Measurements from ENCODE around the gene FEM1C. TPM values are rescaled to one million over a fixed set of nuclear protein-coding genes. Genes with fewer than 3 reads are reported as not detected.
A peak's percentile ranks its signal among the peaks of the same experiment; 100 is the strongest.

The FEM1C gene, protein sequence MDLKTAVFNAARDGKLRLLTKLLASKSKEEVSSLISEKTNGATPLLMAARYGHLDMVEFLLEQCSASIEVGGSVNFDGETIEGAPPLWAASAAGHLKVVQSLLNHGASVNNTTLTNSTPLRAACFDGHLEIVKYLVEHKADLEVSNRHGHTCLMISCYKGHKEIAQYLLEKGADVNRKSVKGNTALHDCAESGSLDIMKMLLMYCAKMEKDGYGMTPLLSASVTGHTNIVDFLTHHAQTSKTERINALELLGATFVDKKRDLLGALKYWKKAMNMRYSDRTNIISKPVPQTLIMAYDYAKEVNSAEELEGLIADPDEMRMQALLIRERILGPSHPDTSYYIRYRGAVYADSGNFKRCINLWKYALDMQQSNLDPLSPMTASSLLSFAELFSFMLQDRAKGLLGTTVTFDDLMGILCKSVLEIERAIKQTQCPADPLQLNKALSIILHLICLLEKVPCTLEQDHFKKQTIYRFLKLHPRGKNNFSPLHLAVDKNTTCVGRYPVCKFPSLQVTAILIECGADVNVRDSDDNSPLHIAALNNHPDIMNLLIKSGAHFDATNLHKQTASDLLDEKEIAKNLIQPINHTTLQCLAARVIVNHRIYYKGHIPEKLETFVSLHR
- polyA plus RNA-seq (15.1 and 16.4 TPM in 2 replicates), polyA minus RNA-seq (54.5 and 63.6 TPM in 2 replicates)

DNA sequence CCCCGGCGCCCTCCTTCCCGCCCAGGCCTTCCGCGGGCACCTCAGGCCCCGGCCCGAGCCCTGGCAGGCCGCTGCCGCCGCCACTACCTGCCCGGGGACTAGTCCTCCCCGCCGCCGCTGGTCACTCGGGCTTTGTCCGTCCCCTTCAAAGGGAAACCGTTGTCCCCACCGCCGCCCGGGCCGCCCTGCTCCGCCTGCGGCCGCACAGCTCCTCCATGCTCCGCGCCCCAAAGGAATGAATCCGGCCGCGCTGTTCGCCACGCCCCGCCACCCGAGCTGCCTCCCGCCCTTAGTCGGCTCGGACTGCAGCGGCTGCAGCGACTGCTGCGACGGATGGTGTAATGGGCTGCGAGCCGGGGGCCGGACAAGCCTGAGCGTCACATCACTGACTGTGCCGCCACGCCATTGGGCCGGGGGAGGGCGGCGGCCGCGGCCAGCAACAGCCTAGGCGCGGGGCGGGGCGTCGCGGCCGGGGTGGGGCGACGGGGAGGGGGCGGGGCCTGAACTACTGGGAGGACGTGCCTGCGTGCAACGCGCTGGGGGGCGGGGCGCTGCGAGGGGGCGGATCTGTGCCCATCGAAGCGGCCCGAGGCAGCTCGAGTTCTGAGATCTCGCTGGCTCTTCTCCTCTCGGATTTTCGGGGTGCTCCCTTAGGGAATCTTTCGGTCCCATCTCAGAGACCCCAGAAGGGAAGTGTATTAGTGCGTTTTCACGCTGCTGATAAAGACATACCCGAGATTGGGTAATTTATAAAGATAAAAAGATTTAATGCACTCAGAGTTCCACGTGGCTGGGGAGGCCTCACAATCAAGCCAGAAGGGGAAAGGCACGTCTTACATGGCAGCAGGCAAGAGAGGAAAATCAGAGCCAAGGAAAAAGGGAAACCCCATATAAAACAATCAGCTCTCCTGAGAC is at the start of gene FEM1C:
TSS of gene FEM1C (minus strand) at position 340 of the 915 bp plus-strand sequence. CDS start 1,282 bp downstream, outside the sequence.
- peak within 1 kb of the TSS; percentile 88 for H3K4me3 ChIP-seq (ENCODE audit: low read length)
- no peaks in the 10 kb centered on the region for H3K9me2 ChIP-seq (ENCODE audit: insufficient read depth, low read length)
- H2AFZ ChIP-seq (ENCODE audit: low read depth, low read length): peak within 1 kb of the TSS; percentile 83
- peak within 1 kb of the TSS; percentile 99 for H3K4me2 ChIP-seq (ENCODE audit: low read length)
- H3K27ac ChIP-seq (ENCODE audit: low read length): peak within 1 kb of the TSS; percentile 91
- H3K9me3 ChIP-seq (ENCODE audit: low read length): no peaks in the 10 kb centered on the region
- peak within 1 kb of the TSS; percentile 94 for H3K9ac ChIP-seq (ENCODE audit: low read length)
- H3F3A ChIP-seq (ENCODE audit: insufficient read depth, low read length, poor library complexity, severe bottlenecking): no peaks in the 10 kb centered on the region
- peaks cover 10% of the 10 kb centered on the region for H3K36me3 ChIP-seq (ENCODE audit: insufficient read depth, low read length)
- TF ChIP-seq TAF1 (IDR thresholded peaks at IDR 0.05; ENCODE audit: low read depth): peak; percentile 92
- TF ChIP-seq, protein P1, sequence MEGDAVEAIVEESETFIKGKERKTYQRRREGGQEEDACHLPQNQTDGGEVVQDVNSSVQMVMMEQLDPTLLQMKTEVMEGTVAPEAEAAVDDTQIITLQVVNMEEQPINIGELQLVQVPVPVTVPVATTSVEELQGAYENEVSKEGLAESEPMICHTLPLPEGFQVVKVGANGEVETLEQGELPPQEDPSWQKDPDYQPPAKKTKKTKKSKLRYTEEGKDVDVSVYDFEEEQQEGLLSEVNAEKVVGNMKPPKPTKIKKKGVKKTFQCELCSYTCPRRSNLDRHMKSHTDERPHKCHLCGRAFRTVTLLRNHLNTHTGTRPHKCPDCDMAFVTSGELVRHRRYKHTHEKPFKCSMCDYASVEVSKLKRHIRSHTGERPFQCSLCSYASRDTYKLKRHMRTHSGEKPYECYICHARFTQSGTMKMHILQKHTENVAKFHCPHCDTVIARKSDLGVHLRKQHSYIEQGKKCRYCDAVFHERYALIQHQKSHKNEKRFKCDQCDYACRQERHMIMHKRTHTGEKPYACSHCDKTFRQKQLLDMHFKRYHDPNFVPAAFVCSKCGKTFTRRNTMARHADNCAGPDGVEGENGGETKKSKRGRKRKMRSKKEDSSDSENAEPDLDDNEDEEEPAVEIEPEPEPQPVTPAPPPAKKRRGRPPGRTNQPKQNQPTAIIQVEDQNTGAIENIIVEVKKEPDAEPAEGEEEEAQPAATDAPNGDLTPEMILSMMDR (IDR thresholded peaks at IDR 0.05; ENCODE audit: poor library complexity, severe bottlenecking): no peak
- TF ChIP-seq, protein P2, sequence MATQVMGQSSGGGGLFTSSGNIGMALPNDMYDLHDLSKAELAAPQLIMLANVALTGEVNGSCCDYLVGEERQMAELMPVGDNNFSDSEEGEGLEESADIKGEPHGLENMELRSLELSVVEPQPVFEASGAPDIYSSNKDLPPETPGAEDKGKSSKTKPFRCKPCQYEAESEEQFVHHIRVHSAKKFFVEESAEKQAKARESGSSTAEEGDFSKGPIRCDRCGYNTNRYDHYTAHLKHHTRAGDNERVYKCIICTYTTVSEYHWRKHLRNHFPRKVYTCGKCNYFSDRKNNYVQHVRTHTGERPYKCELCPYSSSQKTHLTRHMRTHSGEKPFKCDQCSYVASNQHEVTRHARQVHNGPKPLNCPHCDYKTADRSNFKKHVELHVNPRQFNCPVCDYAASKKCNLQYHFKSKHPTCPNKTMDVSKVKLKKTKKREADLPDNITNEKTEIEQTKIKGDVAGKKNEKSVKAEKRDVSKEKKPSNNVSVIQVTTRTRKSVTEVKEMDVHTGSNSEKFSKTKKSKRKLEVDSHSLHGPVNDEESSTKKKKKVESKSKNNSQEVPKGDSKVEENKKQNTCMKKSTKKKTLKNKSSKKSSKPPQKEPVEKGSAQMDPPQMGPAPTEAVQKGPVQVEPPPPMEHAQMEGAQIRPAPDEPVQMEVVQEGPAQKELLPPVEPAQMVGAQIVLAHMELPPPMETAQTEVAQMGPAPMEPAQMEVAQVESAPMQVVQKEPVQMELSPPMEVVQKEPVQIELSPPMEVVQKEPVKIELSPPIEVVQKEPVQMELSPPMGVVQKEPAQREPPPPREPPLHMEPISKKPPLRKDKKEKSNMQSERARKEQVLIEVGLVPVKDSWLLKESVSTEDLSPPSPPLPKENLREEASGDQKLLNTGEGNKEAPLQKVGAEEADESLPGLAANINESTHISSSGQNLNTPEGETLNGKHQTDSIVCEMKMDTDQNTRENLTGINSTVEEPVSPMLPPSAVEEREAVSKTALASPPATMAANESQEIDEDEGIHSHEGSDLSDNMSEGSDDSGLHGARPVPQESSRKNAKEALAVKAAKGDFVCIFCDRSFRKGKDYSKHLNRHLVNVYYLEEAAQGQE (IDR thresholded peaks at IDR 0.05; ENCODE audit: borderline replicate concordance): peak; percentile 86
- TF ChIP-seq EZH2 (IDR thresholded peaks at IDR 0.05; ENCODE audit: borderline replicate concordance, insufficient read depth, low read length, poor library complexity, severe bottlenecking): no peak
- peak; percentile 96 for TF ChIP-seq POLR2AphosphoS5 (IDR thresholded peaks at IDR 0.05)
- TF ChIP-seq MXI1 (conservative IDR thresholded peaks at IDR 0.05; ENCODE audit: poor library complexity, severe bottlenecking): peak; percentile 66
- peak; percentile 26 for TF ChIP-seq EP300 (conservative IDR thresholded peaks at IDR 0.05; ENCODE audit: poor library complexity, severe bottlenecking)
- peak; percentile 19 for TF ChIP-seq RAD21 (conservative IDR thresholded peaks at IDR 0.05)
- TF ChIP-seq SMC3 (conservative IDR thresholded peaks at IDR 0.05; ENCODE audit: poor library complexity): no peak
- H4K20me1 ChIP-seq (ENCODE audit: insufficient read depth): peaks cover 7% of the 10 kb centered on the region
- H3K27me3 ChIP-seq (ENCODE audit: insufficient read depth, low read depth, low read length): no peaks in the 10 kb centered on the region
- H3K79me2 ChIP-seq (replicated peaks; ENCODE audit: insufficient read depth, low read length): peaks cover 43% of the 10 kb centered on the region

DNA sequence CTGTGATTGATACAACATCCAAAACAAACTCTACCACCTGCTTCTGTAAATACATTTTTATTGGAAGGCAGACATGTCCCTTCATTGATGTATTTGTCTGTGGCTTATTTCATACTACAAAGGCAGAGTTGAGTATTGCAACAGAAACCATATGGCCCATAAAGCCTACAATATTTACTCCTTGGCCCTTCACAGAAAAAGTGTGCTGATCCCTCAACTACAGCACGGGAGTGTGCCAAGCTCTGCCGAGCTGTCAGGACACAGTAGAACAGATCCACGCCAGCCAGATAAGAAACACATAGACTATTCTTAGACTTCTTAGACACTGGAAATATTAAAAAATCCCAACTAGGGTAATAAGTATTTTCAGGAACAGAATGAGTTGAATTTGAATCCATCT is 44.5 kb upstream of the FEM1C start:
- H2AFZ ChIP-seq (ENCODE audit: low read depth, low read length): no peak overlapping the region
- H3F3A ChIP-seq (ENCODE audit: insufficient read depth, low read length, poor library complexity, severe bottlenecking): no peaks in the 10 kb centered on the region
- no peaks in the 10 kb centered on the region for H3K9me3 ChIP-seq (ENCODE audit: low read length)
- no peaks in the 10 kb centered on the region for H3K36me3 ChIP-seq (ENCODE audit: insufficient read depth, low read length)
- no peak for TF ChIP-seq TAF1 (IDR thresholded peaks at IDR 0.05; ENCODE audit: low read depth)
- TF ChIP-seq SMC3 (conservative IDR thresholded peaks at IDR 0.05; ENCODE audit: poor library complexity): no peak
- TF ChIP-seq MXI1 (conservative IDR thresholded peaks at IDR 0.05; ENCODE audit: poor library complexity, severe bottlenecking): no peak
- TF ChIP-seq EZH2 (IDR thresholded peaks at IDR 0.05; ENCODE audit: borderline replicate concordance, insufficient read depth, low read length, poor library complexity, severe bottlenecking): no peak
- no peak for TF ChIP-seq EP300 (conservative IDR thresholded peaks at IDR 0.05; ENCODE audit: poor library complexity, severe bottlenecking)
- no peak for TF ChIP-seq RAD21 (conservative IDR thresholded peaks at IDR 0.05)
- TF ChIP-seq, protein P1 (IDR thresholded peaks at IDR 0.05; ENCODE audit: poor library complexity, severe bottlenecking): no peak
- no peak for TF ChIP-seq POLR2AphosphoS5 (IDR thresholded peaks at IDR 0.05)
- TF ChIP-seq, protein P2 (IDR thresholded peaks at IDR 0.05; ENCODE audit: borderline replicate concordance): no peak
- no peaks in the 10 kb centered on the region for H3K9me2 ChIP-seq (ENCODE audit: insufficient read depth, low read length)
- no peaks in the 10 kb centered on the region for H3K79me2 ChIP-seq (replicated peaks; ENCODE audit: insufficient read depth, low read length)
- no peaks in the 10 kb centered on the region for H4K20me1 ChIP-seq (ENCODE audit: insufficient read depth)
- H3K4me3 ChIP-seq (ENCODE audit: low read length): no peak overlapping the region
- no peaks in the 10 kb centered on the region for H3K27me3 ChIP-seq (ENCODE audit: insufficient read depth, low read depth, low read length)
- no peak overlapping the region for H3K4me2 ChIP-seq (ENCODE audit: low read length)
- no peak overlapping the region for H3K27ac ChIP-seq (ENCODE audit: low read length)
- no peak overlapping the region for H3K9ac ChIP-seq (ENCODE audit: low read length)

Measured in neural cell (in vitro differentiated cells).